ENCODE measurements around the gene PPP1R16B. TPM values are rescaled to one million over a fixed set of nuclear protein-coding genes. Genes with fewer than 3 reads are reported as not detected.
"Not testable (repeated sequence)": the region's sequence is repeated elsewhere in the genome, so short reads cannot be mapped to it uniquely, and the experiment has no call there.

The PPP1R16B gene
- total and polyA plus RNA-seq, 4 donors = 22.0 to 55.2 (median 37.8) TPM

DNA sequence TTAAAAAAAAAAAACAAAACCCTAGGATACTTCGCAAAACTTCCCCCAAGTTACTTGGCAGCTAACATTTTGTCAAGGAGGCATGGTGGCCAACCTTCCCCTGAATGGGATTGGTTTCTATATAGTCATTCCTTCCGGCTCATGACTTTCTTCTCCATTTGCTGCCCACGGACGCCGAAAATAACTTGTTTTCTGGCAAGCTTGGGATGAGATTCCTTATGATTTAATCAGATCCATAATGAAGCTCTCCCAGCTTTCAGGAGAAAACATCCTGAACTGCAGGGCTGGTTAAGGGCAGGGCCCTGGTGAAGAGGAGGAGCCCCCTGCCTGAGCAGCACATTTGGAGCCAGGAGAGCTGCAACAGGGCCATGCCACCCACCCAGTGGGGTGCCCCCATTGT lies 49.9 kb downstream of the PPP1R16B start:
- H3K27me3 ChIP-seq (ENCODE audit: control insufficient read depth, insufficient read depth, low read length) = no peaks in the 10 kb centered on the region
- no peak overlapping the region for H3K4me3 ChIP-seq (ENCODE audit: low read depth, low read length)
- no peaks in the 10 kb centered on the region for H3K4me1 ChIP-seq (ENCODE audit: control insufficient read depth, insufficient read depth, low read length)
- H3K9me3 ChIP-seq (ENCODE audit: control insufficient read depth, insufficient read depth, low read length) = no peaks in the 10 kb centered on the region
- WGBS (ENCODE audit: insufficient coverage) = no CpG with 5 or more reads among the region's 5 CpGs
- no peaks in the 10 kb centered on the region for H3K36me3 ChIP-seq (ENCODE audit: control insufficient read depth, insufficient read depth, low read length)
- no peak overlapping the region for H3K27ac ChIP-seq (ENCODE audit: low read depth, low read length)
- no peak for DNase-seq (ENCODE audit: low read depth in 4 of 6, low spot score in 6 of 6)

DNA sequence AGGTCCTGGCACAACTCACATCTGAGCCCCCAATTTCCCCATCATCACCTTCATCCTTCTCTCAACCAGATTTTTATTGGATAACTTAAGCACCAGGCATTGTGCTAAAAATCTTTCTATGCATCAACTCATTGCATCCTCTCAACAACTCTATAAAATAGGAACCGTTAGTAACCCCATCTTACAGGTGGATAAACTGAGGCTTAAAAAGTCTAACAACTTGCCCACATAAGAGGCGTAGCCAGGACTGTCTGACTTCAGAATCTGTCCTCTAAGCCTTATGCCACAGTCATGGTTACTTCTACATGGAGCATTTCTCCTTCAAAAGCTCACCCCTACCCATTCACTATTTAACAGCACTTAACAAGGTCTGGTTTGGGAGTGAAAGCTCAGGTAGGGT lies 51.1 kb downstream of the PPP1R16B start:
- Histone ChIP-seq H3K36me3 (ENCODE audit: control insufficient read depth, insufficient read depth, low read length) (no peaks in the 10 kb centered on the region), H3K27ac (ENCODE audit: low read depth, low read length) (no peak overlapping the region), H3K4me1 (ENCODE audit: control insufficient read depth, insufficient read depth, low read length) (no peaks in the 10 kb centered on the region), H3K9me3 (ENCODE audit: control insufficient read depth, insufficient read depth, low read length) (no peaks in the 10 kb centered on the region), H3K27me3 (ENCODE audit: control insufficient read depth, insufficient read depth, low read length) (no peaks in the 10 kb centered on the region), H3K4me3 (ENCODE audit: low read depth, low read length) (no peak overlapping the region)
- DNase-seq (ENCODE audit: low read depth in 4 of 6, low spot score in 6 of 6) = no peak
- WGBS (ENCODE audit: insufficient coverage) = 83% methylated on average over 2 of the region's 2 CpGs

- no peak overlapping the region for H3K27ac ChIP-seq (ENCODE audit: low read depth, low read length)
- WGBS (ENCODE audit: insufficient coverage) = 97% methylated on average over 6 of the region's 7 CpGs
Observed at GRCh38 chr20:38857703-38858102, 52.2 kb downstream of the PPP1R16B start.

GRCh38 chr20:38859070-38859690 lies 53.7 kb downstream of the PPP1R16B start:
- H3K27ac ChIP-seq (ENCODE audit: low read depth, low read length) = no peak overlapping the region
- 91% methylated on average over 3 of the region's 9 CpGs for WGBS (ENCODE audit: insufficient coverage)
- H3K4me1 ChIP-seq (ENCODE audit: control insufficient read depth, insufficient read depth, low read length) = no peaks in the 10 kb centered on the region
- no peak overlapping the region for H3K4me3 ChIP-seq (ENCODE audit: low read depth, low read length)
- H3K9me3 ChIP-seq (ENCODE audit: control insufficient read depth, insufficient read depth, low read length) = no peaks in the 10 kb centered on the region
- H3K36me3 ChIP-seq (ENCODE audit: control insufficient read depth, insufficient read depth, low read length) = no peaks in the 10 kb centered on the region
- H3K27me3 ChIP-seq (ENCODE audit: control insufficient read depth, insufficient read depth, low read length) = no peaks in the 10 kb centered on the region
- DNase-seq (ENCODE audit: low read depth in 4 of 6, low spot score in 6 of 6) = no peak

More at GRCh38 chr20:38857703-38858102, 52.2 kb downstream of the PPP1R16B start:
- Histone ChIP-seq H3K9me3 (ENCODE audit: control insufficient read depth, insufficient read depth, low read length) (no peaks in the 10 kb centered on the region), H3K27me3 (ENCODE audit: control insufficient read depth, insufficient read depth, low read length) (no peaks in the 10 kb centered on the region), H3K36me3 (ENCODE audit: control insufficient read depth, insufficient read depth, low read length) (no peaks in the 10 kb centered on the region), H3K4me3 (ENCODE audit: low read depth, low read length) (no peak overlapping the region), H3K4me1 (ENCODE audit: control insufficient read depth, insufficient read depth, low read length) (no peaks in the 10 kb centered on the region)
- DNase-seq (ENCODE audit: low read depth in 4 of 6, low spot score in 6 of 6) = no peak

DNA sequence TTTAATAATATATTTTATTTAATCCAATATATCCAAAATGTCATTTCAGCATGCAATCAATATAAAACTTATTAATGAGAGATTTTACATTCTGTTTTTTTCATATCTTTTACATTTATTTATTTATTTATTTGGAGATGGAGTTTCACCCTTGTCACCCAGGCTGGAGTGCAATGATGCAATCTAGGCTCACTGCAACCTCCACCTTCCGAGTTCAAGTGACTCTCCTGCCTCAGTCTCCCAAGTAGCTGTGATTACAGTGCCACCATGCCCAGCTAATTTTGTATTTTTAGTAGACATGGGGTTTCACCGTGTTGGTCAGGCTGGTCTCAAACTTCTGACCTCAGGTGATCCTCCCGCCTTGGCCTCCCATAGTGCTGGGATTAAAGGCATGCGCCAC lies 54.4 kb downstream of the PPP1R16B start:
- 94% methylated on average over 3 of the region's 4 CpGs for WGBS (ENCODE audit: insufficient coverage)
- not testable (repeated sequence) for H3K4me3 ChIP-seq (ENCODE audit: low read depth, low read length); H3K27ac ChIP-seq (ENCODE audit: low read depth, low read length); H3K36me3 ChIP-seq (ENCODE audit: control insufficient read depth, insufficient read depth, low read length); H3K27me3 ChIP-seq (ENCODE audit: control insufficient read depth, insufficient read depth, low read length); DNase-seq (ENCODE audit: low read depth in 4 of 6, low spot score in 6 of 6); H3K4me1 ChIP-seq (ENCODE audit: control insufficient read depth, insufficient read depth, low read length); H3K9me3 ChIP-seq (ENCODE audit: control insufficient read depth, insufficient read depth, low read length)

DNA sequence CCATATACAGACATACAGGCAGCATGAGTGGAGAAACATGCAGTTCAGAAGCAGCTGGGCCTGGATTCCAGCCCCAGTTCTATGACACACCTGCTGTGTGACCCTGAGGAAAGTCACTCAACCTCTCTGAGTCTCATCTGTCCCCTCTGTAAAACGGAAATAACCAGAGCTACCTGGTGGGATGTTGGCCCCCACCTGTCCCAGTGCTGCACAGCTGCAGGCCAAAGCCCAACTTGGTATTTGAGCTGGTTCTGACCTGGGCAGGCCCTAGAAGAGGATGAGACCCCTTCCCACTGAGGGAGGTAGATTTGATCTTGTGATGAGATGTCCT lies 55.5 kb downstream of the PPP1R16B start:
- Histone ChIP-seq H3K4me3 (ENCODE audit: low read depth, low read length) (no peak overlapping the region), H3K9me3 (ENCODE audit: control insufficient read depth, insufficient read depth, low read length) (no peaks in the 10 kb centered on the region), H3K27me3 (ENCODE audit: control insufficient read depth, insufficient read depth, low read length) (no peaks in the 10 kb centered on the region), H3K36me3 (ENCODE audit: control insufficient read depth, insufficient read depth, low read length) (no peaks in the 10 kb centered on the region), H3K27ac (ENCODE audit: low read depth, low read length) (no peak overlapping the region), H3K4me1 (ENCODE audit: control insufficient read depth, insufficient read depth, low read length) (peaks cover 8% of the 10 kb centered on the region)
- no peak for DNase-seq (ENCODE audit: low read depth in 4 of 6, low spot score in 6 of 6)
- WGBS (ENCODE audit: insufficient coverage) = 67% methylated on average over 1 of the region's 1 CpG

- H3K4me3 ChIP-seq (ENCODE audit: low read depth, low read length) = no peak overlapping the region
- no peaks in the 10 kb centered on the region for H3K9me3 ChIP-seq (ENCODE audit: control insufficient read depth, insufficient read depth, low read length)
- 89% methylated on average over 1 of the region's 5 CpGs for WGBS (ENCODE audit: insufficient coverage)
- H3K4me1 ChIP-seq (ENCODE audit: control insufficient read depth, insufficient read depth, low read length) = peaks cover 8% of the 10 kb centered on the region
- H3K27me3 ChIP-seq (ENCODE audit: control insufficient read depth, insufficient read depth, low read length) = no peaks in the 10 kb centered on the region
- no peaks in the 10 kb centered on the region for H3K36me3 ChIP-seq (ENCODE audit: control insufficient read depth, insufficient read depth, low read length)
- H3K27ac ChIP-seq (ENCODE audit: low read depth, low read length) = no peak overlapping the region
- DNase-seq (ENCODE audit: low read depth in 4 of 6, low spot score in 6 of 6) = no peak
Observed at GRCh38 chr20:38862226-38862625, 56.7 kb downstream of the PPP1R16B start.

GRCh38 chr20:38863024-38863851 lies 57.7 kb downstream of the PPP1R16B start:
- 92% methylated on average over 9 of the region's 12 CpGs for WGBS (ENCODE audit: insufficient coverage)
- Histone ChIP-seq H3K27ac (ENCODE audit: low read depth, low read length) (no peak overlapping the region), H3K4me3 (ENCODE audit: low read depth, low read length) (no peak overlapping the region), H3K4me1 (ENCODE audit: control insufficient read depth, insufficient read depth, low read length) (peaks cover 8% of the 10 kb centered on the region), H3K36me3 (ENCODE audit: control insufficient read depth, insufficient read depth, low read length) (no peaks in the 10 kb centered on the region), H3K9me3 (ENCODE audit: control insufficient read depth, insufficient read depth, low read length) (no peaks in the 10 kb centered on the region), H3K27me3 (ENCODE audit: control insufficient read depth, insufficient read depth, low read length) (no peaks in the 10 kb centered on the region)
- no peak for DNase-seq (ENCODE audit: low read depth in 4 of 6, low spot score in 6 of 6)

DNA sequence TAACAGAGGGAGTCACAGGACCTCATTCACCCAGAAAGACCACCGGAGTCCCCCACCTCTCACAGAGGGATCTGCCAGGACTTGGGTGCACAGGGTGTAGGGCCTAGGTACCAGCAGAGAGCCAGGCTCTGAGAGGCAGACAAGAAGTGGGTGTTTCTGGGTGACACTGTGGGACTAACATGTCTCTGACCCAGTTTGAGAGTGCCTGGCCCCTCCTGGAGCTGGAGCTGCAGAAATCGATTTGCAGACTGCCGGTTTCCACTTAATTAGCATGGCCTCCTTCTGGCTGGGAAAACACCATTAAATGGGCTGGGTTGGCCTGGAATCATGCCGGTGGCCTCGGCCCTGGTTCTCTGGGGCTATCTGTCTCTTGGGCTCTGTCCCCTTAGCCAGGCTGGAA lies 59.2 kb downstream of the PPP1R16B start:
- H3K27ac ChIP-seq (ENCODE audit: low read depth, low read length) = no peak overlapping the region
- no peaks in the 10 kb centered on the region for H3K36me3 ChIP-seq (ENCODE audit: control insufficient read depth, insufficient read depth, low read length)

More for the DNA sequence above, 59.2 kb downstream of the PPP1R16B start:
- no peak overlapping the region for H3K4me3 ChIP-seq (ENCODE audit: low read depth, low read length)
- peaks cover 8% of the 10 kb centered on the region for H3K4me1 ChIP-seq (ENCODE audit: control insufficient read depth, insufficient read depth, low read length)
- WGBS (ENCODE audit: insufficient coverage) = 37% methylated on average over 4 of the region's 5 CpGs
- no peaks in the 10 kb centered on the region for H3K9me3 ChIP-seq (ENCODE audit: control insufficient read depth, insufficient read depth, low read length)
- H3K27me3 ChIP-seq (ENCODE audit: control insufficient read depth, insufficient read depth, low read length) = no peaks in the 10 kb centered on the region
- DNase-seq (ENCODE audit: low read depth in 4 of 6, low spot score in 6 of 6) = no peak
